ENCODE measurements around the gene PFKFB2.

PFKFB2 gene

GRCh38 chr1:207084232-207084631 lies 31.2 kb downstream of the PFKFB2 start:
- Histone ChIP-seq H3K27me3 (replicated peaks; ENCODE audit: control insufficient read depth, insufficient read depth, low read length) (no peaks in the 10 kb centered on the region), H3K36me3 (ENCODE audit: control insufficient read depth, insufficient read depth, low read length) (no peaks in the 10 kb centered on the region), H3K4me3 (replicated peaks; ENCODE audit: low read depth, low read length) (no peak overlapping the region)
- no peak for TF ChIP-seq CTCF (IDR thresholded peaks at IDR 0.05; ENCODE audit: insufficient read depth, low read length, poor library complexity, severe bottlenecking)
- no peak for DNase-seq (ENCODE audit: extremely low read depth, insufficient read length)

- H3K27me3 ChIP-seq (replicated peaks; ENCODE audit: control insufficient read depth, insufficient read depth, low read length): no peaks in the 10 kb centered on the region
- no peak overlapping the region for H3K4me3 ChIP-seq (replicated peaks; ENCODE audit: low read depth, low read length)
- peak; percentile 58 for TF ChIP-seq CTCF (IDR thresholded peaks at IDR 0.05; ENCODE audit: insufficient read depth, low read length, poor library complexity, severe bottlenecking)
- no peaks in the 10 kb centered on the region for H3K36me3 ChIP-seq (ENCODE audit: control insufficient read depth, insufficient read depth, low read length)
- DNase-seq (ENCODE audit: extremely low read depth, insufficient read length): no peak
These were observed 31.7 kb downstream of the PFKFB2 start for GRCh38 chr1:207084701-207085180.

- no peak overlapping the region for H3K4me3 ChIP-seq (replicated peaks; ENCODE audit: low read depth, low read length)
- no peaks in the 10 kb centered on the region for H3K36me3 ChIP-seq (ENCODE audit: control insufficient read depth, insufficient read depth, low read length)
- H3K27me3 ChIP-seq (replicated peaks; ENCODE audit: control insufficient read depth, insufficient read depth, low read length): no peaks in the 10 kb centered on the region
- TF ChIP-seq CTCF (IDR thresholded peaks at IDR 0.05; ENCODE audit: insufficient read depth, low read length, poor library complexity, severe bottlenecking): no peak
- DNase-seq (ENCODE audit: extremely low read depth, insufficient read length): no peak
These were observed 32.8 kb downstream of the PFKFB2 start for GRCh38 chr1:207085887-207086286.

GRCh38 chr1:207088161-207088560 lies 35.1 kb downstream of the PFKFB2 start:
- no peak overlapping the region for H3K4me3 ChIP-seq (replicated peaks; ENCODE audit: low read depth, low read length)
- no peak for TF ChIP-seq CTCF (IDR thresholded peaks at IDR 0.05; ENCODE audit: insufficient read depth, low read length, poor library complexity, severe bottlenecking)
- no peaks in the 10 kb centered on the region for H3K27me3 ChIP-seq (replicated peaks; ENCODE audit: control insufficient read depth, insufficient read depth, low read length)
- H3K36me3 ChIP-seq (ENCODE audit: control insufficient read depth, insufficient read depth, low read length): no peaks in the 10 kb centered on the region
- no peak for DNase-seq (ENCODE audit: extremely low read depth, insufficient read length)

GRCh38 chr1:207088701-207089626 lies 35.9 kb downstream of the PFKFB2 start, which contains the start of gene C4BPB:
C4BPB (plus strand) TSS chr1:207088860; CDS start chr1:207089532, 672 bp downstream.
- H3K4me3 ChIP-seq (replicated peaks; ENCODE audit: low read depth, low read length): no peak within 1 kb of the TSS
- no peaks in the 10 kb centered on the region for H3K27me3 ChIP-seq (replicated peaks; ENCODE audit: control insufficient read depth, insufficient read depth, low read length)
- DNase-seq (ENCODE audit: extremely low read depth, insufficient read length): no peak
- no peaks in the 10 kb centered on the region for H3K36me3 ChIP-seq (ENCODE audit: control insufficient read depth, insufficient read depth, low read length)
- TF ChIP-seq CTCF (IDR thresholded peaks at IDR 0.05; ENCODE audit: insufficient read depth, low read length, poor library complexity, severe bottlenecking): no peak

Measured in GM06990 (cell line).